Right lobe of liver (tissue), 6 donors: ENCODE results near the gene RPLP2. TPM values are rescaled to one million over a fixed set of nuclear protein-coding genes. Genes with fewer than 3 reads are reported as not detected.

Experiments used
- ATAC-seq, 4 donors: fragments of 200-7000 bp; cut with Tn5 transposase; one replicate each; pipeline ENCODE4 v1.9.1; 2020; ENCODE audit warnings: mild to moderate bottlenecking in 4 of 4, moderate library complexity in 4 of 4
- DNase-seq, 3 donors: peaks; one replicate each; pipeline ENCODE4 v3.0.0-alpha.2; 2020
- H3K27ac ChIP-seq, 3 donors: fragments of 200-600 bp; one replicate each; pipeline ENCODE4 v1.8.0; 2022
- H3K27me3 ChIP-seq, 2 donors: fragments of 200-600 bp; one replicate each; pipeline ENCODE4 v1.8.0; 2022
- H3K36me3 ChIP-seq, 4 donors: fragments of 200-600 bp; sonication (generic) in 1 of 4; one replicate each; pipeline versions ENCODE4 v1.5.1 to v1.8.0; 2017 to 2022; ENCODE audit warnings: control low read depth in 1 of 4
- H3K4me1 ChIP-seq, 4 donors: fragments of 200-600 bp; sonication (generic) in 1 of 4; one replicate each; pipeline versions ENCODE4 v1.5.1 to v1.8.0; 2017 to 2022; ENCODE audit warnings: control low read depth in 1 of 4
- H3K4me3 ChIP-seq, 3 donors: fragments of 200-600 bp; one replicate each; pipeline ENCODE4 v1.8.0; 2022
- H3K9me3 ChIP-seq, 4 donors: fragments of 200-600 bp; sonication (generic) in 1 of 4; one replicate each; pipeline versions ENCODE4 v1.5.1 to v1.8.0; 2017 to 2022; ENCODE audit warnings: control low read depth in 1 of 4
- CTCF ChIP-seq, 4 donors: fragments of 200-600 bp in 3 of 4; fragments of 450-650 bp in 1 of 4; IDR thresholded peaks; one replicate each; pipeline versions ENCODE4 v1.5.1 to v1.8.0; 2016 to 2022; ENCODE audit warnings: antibody characterized with exemption in 4 of 4, mild to moderate bottlenecking in 2 of 4
- POLR2A ChIP-seq: fragments of 450-650 bp; IDR thresholded peaks from one replicate; pipeline ENCODE4 v1.6.1; 2017; ENCODE audit warnings: antibody characterized with exemption, mild to moderate bottlenecking
- WGBS: methylation state at CpG from one replicate; pipeline ENCODE4 v1.1.6; 2018; ENCODE audit warnings: low coverage, low lambda C conversion rate; ENCODE audit not compliant: insufficient coverage; ENCODE audit errors: missing lambda C conversion rate; 5-methylcytosine and 5-hydroxymethylcytosine counted together
- intact Hi-C, 2 donors: fragments of 100-400 bp; cut with DNase I; formaldehyde crosslinking; loops; one replicate each; pipeline versions ENCODE4 v1.11.2 to v1.14.1; 2022
- total RNA-seq, 6 experiments: library from RNA; depleted of rRNA in 2 of 6; stranded (reverse); fragments of >200 nt in 2 of 6; fragmentation: NEBNext Ultra II Directional in 3 of 6; extraction: Animal tissue kit (Norgen Biotek cat#: 25700) in 3 of 6; gene quantifications; one replicate each; pipeline versions ENCODE4 v1.1.0 to v1.2.4, GENCODE V29; 2016 to 2023
- donor health status: DM: no; HTN: yes; CAD: no.
- donor health status: DM: no; HTN: no; CAD: no.
- donor health status: DM: no; HTN: no; CAD: no.
- donor health status: DM: no; HTN: yes; CAD: no.
- donor health status: DM: no; HTN: yes; CAD: no.

RPLP2 gene
- total RNA-seq, 6 experiments from 2014 or later, result 212 to 574 (median 457) TPM

GRCh38 chr11:829847-830294 is 20.1 kb downstream of the RPLP2 start:
- H3K4me1 ChIP-seq, result peaks cover 0 to 79% (median 33%) of the 10 kb centered on the region in 4 donors
- H3K9me3 ChIP-seq, result no peaks in the 10 kb centered on the region
- peak overlapping the region; percentile 2 to 35 (median 32) for H3K4me3 ChIP-seq
- peaks cover 0 to 2% (median under 1%) of the 10 kb centered on the region in 4 donors for H3K36me3 ChIP-seq
- H3K27me3 ChIP-seq, result no peaks in the 10 kb centered on the region
- no peak for ATAC-seq
- TF ChIP-seq CTCF (IDR thresholded peaks at IDR 0.05) (no peak), POLR2A (peak; percentile 32)
- H3K27ac ChIP-seq, result peak overlapping the region in 2 of 3 donors; percentile 5 to 30
- no CpG with 5 or more reads among the region's 39 CpGs for WGBS
- no peak for DNase-seq
- intact Hi-C loops, result no loop called here

GRCh38 chr11:830295-831117 is 20.7 kb downstream of the RPLP2 start:
- no peaks in the 10 kb centered on the region for H3K27me3 ChIP-seq
- intact Hi-C loops, result no loop called here
- TF ChIP-seq CTCF (IDR thresholded peaks at IDR 0.05), result no peak
- TF ChIP-seq POLR2A, result no peak
- H3K27ac ChIP-seq, result no peak overlapping the region
- peak overlapping the region; percentile 2 to 35 (median 32) for H3K4me3 ChIP-seq
- no peaks in the 10 kb centered on the region for H3K9me3 ChIP-seq
- DNase-seq (peak; percentile 73 to 85 (median 82)), ATAC-seq (peak; percentile 30 to 55 (median 40))
- H3K36me3 ChIP-seq, result no peaks in the 10 kb centered on the region
- H3K4me1 ChIP-seq, result peaks cover 0 to 78% (median 32%) of the 10 kb centered on the region in 4 donors
- WGBS, result under 1% methylated on average over 15 of the region's 78 CpGs

- ATAC-seq, result no peak
- intact Hi-C loops, result no loop called here
- TF ChIP-seq CTCF (IDR thresholded peaks at IDR 0.05), result no peak
- H3K27ac ChIP-seq, result no peak overlapping the region
- no peaks in the 10 kb centered on the region for H3K9me3 ChIP-seq
- no peak overlapping the region for H3K4me3 ChIP-seq
- H3K4me1 ChIP-seq, result peaks cover 0 to 70% (median 29%) of the 10 kb centered on the region in 4 donors
- H3K27me3 ChIP-seq, result no peaks in the 10 kb centered on the region
- H3K36me3 ChIP-seq, result no peaks in the 10 kb centered on the region
- 68% methylated on average over 10 of the region's 31 CpGs for WGBS
- no peak for DNase-seq
Measured at GRCh38 chr11:831118-831864, 21.5 kb downstream of the RPLP2 start.

GRCh38 chr11:831961-832528 is 22.3 kb downstream of the RPLP2 start:
- TF ChIP-seq POLR2A (no peak), CTCF (IDR thresholded peaks at IDR 0.05) (no peak)
- H3K27ac ChIP-seq, result no peak overlapping the region
- 40% methylated on average over 2 of the region's 23 CpGs for WGBS
- intact Hi-C loops, result no loop called here
- no peaks in the 10 kb centered on the region for H3K9me3 ChIP-seq
- H3K36me3 ChIP-seq, result peaks cover 0 to 6% (median under 1%) of the 10 kb centered on the region in 4 donors
- H3K4me1 ChIP-seq, result peaks cover 0 to 62% (median 25%) of the 10 kb centered on the region in 4 donors
- DNase-seq (no peak), ATAC-seq (no peak)
- H3K4me3 ChIP-seq, result peak overlapping the region; percentile 37 to 75 (median 43)
- H3K27me3 ChIP-seq, result no peaks in the 10 kb centered on the region
